GM13977 (cell line): ENCODE measurements around the gene ROR1.
"Not testable (repeated sequence)": the region's sequence is repeated elsewhere in the genome, so short reads cannot be mapped to it uniquely, and the experiment has no call there.

ENCODE experiments used
- DNase-seq: peaks from one replicate; pipeline ENCODE4 v3.0.0; 2012; ENCODE audit warnings: low spot score
- in situ Hi-C: fragments of 300-500 bp; cut with MboI; formaldehyde crosslinking; loops from one replicate; pipeline ENCODE4 v1.12.0; 2022; ENCODE audit warnings: low sequenced_read_pairs, low pct_unique_long_range_greater_than_20kb, mixed read lengths, inconsistent platforms; ENCODE audit not compliant: unreplicated experiment
- TF ChIP-seq, protein P1 (sequence below): IDR thresholded peaks from 2 replicates; pipeline ENCODE4 v1.5.1; 2012; ENCODE audit warnings: mild to moderate bottlenecking, control low read depth; ENCODE audit not compliant: insufficient read depth; ENCODE audit errors: extremely low read depth, missing control alignments

Gene ROR1

DNA sequence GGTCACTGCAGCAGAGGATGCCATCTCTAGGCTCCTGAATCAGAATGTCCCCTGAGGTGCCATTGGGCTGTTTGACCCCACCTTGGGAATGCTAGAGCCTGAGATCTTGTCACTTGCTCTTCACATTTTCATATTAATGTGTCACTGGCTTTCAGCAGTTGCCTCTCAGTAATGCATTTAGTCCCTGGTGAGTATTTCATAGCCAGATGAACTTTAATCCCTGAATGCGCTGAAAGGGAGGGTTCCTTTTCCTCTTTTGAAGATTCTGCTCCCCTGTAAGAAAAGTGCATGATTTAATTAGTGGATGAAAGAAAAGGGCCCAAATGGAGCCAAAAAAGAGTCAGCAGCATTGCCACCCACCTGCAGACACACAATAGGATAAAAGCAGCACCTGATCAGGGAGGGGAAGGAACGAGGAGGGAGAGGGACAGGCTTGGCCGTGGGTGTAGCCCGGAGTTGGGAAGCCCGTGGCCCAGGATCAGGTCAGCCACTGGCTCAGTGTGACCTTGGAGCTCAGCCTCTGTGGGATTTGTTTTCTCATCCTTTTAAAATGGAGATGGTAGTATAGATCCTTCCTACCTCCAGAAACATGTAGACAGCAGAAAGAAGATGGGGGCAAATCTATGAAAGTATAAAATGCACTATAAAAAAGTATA is 31.1 kb downstream of the ROR1 start:
- DNase-seq = no peak
- in situ Hi-C loops = no loop called here
- TF ChIP-seq, protein P1, sequence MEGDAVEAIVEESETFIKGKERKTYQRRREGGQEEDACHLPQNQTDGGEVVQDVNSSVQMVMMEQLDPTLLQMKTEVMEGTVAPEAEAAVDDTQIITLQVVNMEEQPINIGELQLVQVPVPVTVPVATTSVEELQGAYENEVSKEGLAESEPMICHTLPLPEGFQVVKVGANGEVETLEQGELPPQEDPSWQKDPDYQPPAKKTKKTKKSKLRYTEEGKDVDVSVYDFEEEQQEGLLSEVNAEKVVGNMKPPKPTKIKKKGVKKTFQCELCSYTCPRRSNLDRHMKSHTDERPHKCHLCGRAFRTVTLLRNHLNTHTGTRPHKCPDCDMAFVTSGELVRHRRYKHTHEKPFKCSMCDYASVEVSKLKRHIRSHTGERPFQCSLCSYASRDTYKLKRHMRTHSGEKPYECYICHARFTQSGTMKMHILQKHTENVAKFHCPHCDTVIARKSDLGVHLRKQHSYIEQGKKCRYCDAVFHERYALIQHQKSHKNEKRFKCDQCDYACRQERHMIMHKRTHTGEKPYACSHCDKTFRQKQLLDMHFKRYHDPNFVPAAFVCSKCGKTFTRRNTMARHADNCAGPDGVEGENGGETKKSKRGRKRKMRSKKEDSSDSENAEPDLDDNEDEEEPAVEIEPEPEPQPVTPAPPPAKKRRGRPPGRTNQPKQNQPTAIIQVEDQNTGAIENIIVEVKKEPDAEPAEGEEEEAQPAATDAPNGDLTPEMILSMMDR = no peak

DNA sequence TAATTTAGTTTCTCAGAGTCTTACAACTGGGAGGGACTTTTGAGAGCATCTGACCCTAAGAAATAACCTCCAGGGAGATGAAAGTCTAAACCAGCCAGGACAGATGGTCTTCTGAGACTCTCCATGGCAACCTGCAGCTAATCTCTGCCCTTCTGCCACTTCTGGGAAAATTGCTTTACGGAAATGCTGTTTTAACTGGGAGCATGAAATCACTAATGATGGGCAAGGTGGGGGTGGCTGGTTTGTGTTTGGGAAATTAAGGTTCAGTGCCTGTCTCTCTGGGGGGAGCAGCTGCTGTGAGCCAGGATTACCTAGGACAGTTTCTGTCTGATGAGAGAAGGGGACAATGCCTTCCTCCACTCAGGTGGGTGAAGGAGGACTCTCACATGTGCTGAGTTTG is 33.2 kb downstream of the ROR1 start:
- TF ChIP-seq, protein P1 = no peak
- DNase-seq = no peak
- in situ Hi-C loops = no loop called here

DNA sequence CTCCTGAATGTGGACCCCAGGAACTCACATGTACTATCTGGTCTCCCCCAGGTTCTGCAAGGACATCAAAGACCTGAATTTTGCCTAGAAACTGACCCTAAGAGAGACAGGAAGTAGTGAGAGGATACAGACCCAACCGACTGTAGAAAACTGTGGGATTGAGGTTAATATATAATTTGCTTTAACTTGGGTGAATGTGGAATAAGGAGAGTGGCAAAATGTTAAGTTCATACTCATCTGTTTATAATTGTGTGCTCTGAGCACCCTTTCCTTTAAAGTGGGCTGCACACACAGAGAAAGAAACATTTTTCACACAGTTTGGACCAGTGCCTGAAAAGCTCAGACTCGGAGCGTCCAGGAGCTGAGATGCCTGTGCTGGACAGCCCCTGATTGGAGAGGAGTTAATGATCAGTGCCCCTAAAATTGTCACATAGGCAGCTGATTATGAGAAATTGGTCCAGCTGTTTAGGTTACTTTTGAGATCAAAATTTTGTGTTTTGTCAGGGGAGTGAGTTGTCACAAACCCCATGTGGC is 37.2 kb downstream of the ROR1 start:
- TF ChIP-seq, protein P1 = no peak
- DNase-seq = no peak
- in situ Hi-C loops = no loop called here

DNA sequence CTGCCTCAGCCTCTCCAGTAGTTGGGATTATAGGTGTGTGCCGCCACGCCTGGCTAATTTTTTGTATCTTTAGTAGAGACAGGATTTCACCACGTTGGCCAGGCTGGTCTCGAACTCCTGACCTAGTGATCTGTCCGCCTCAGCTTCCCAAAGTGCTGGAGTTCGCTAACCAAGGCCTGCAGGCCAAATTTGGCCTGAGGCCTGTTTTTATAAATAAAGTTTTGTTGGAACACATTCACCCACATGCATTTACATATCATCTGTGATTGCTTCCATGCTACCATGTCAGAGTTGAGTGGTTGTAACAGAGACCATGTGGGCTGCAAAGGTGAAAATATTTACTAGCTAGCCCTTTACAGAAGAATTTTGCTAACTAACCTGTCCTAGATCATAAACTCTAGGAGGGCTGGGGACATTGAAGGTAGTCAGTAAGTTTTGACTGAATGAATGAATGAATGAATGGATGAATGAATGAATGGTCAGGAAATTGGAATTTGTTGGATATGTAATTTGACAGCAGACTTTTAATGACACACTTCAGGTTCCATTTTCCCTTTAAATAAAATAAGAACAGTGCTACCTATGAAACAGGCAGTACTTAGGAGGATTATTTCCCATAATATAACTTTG is 38.4 kb downstream of the ROR1 start:
- DNase-seq = no peak
- TF ChIP-seq, protein P1 = no peak
- in situ Hi-C loops = no loop called here

DNA sequence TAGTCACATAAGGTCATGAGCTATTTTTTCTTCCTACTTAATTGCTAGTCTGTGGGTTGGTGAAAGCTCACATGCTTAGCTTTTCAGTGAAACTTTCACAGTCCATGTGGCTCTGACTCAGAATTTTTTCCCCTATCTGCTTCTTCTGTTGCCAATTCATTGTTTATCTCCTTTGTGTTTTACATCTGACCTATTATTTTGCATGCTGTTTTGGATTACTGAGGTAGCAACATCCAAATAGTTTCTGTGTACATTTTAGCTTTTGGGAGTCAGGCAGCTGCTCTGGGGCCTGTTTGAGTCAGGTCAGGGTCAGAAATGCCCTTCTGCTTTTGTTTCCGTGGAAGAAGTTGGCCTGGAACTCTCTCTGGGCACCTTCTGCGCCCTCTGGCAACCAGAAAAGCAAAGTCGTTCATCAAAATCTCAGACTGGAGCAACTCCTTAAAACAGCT is 40.0 kb downstream of the ROR1 start:
- TF ChIP-seq, protein P1 = no peak
- peak; percentile 13 for DNase-seq
- in situ Hi-C loops = no loop called here

DNA sequence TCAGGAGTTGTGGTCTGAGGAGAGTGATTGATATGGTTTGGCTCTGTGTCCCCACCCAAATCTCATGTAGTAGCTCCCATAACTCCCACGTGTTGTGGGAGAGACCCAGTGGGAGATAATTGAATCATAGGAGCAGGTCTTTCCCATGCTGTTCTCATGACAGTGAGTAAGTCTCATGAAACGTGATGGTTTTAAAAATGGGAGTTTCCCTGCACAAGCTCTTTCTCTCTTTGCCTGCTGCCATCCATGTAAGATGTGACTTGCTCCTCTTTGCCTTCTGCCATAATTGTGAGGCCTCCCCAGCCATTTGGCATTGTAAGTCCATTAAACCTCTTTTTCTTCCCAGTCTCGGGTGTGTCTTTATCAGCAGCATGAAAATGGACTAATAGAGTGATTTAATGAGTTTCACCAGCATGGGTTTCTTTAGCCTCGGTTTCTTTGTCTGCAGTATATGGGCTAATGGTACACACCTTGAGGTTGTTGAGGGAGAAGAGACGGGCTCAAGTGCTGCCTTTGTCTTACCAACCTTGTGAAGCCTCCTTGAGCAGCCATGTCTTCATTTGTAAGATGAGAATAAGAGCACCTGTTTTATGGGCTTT is 42.5 kb downstream of the ROR1 start:
- DNase-seq, in situ Hi-C loops: not testable (repeated sequence)

DNA sequence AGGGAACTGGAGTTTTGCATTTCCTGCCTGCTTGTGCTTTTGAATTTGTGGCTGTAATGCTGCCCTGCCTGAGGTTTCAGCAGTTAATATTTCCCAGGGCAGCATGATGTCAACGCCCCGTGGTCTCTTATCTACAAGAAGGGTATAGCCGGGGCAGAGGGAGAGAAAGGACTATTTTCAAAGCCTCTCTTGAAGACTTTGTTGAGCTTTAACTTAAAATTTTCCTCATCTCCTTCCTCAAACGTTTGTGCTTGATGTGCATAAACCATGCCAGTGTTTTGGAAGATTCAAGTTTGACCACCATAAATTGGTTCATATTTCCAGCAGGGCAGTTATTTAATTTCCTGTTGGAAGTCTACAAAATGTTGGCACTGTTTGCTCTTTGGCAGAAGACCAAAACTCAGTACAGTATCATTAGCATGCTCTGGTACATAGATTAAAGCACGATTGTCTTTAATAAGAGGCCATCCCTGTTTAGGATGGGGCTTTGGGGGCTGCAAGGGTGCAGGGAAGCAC is 43.4 kb downstream of the ROR1 start:
- DNase-seq = no peak
- in situ Hi-C loops = no loop called here
- TF ChIP-seq, protein P1 = no peak
